GM19023 (cell line): ENCODE results near the gene KIAA1671.
"Not testable (repeated sequence)": the region's sequence is repeated elsewhere in the genome, so short reads cannot be mapped to it uniquely, and the experiment has no call there.

Source experiments
- ATAC-seq: cut with Tn5 transposase; IDR thresholded peaks from one replicate; pipeline ENCODE4 v1.9.1; 2021; ENCODE audit warnings: mild to moderate bottlenecking, moderate library complexity; ENCODE audit not compliant: unreplicated experiment

Gene KIAA1671

GRCh38 chr22:24951942-24952836 lies at the start of gene KIAA1671:
TSS of gene KIAA1671 (plus strand) at chr22:24952716. CDS start at chr22:25028000, 75,284 bp downstream.
- peak; percentile 79 for ATAC-seq

- ATAC-seq, result no peak
These were observed 46.6 kb upstream of the KIAA1671 start for GRCh38 chr22:24905909-24906308.

GRCh38 chr22:24907101-24907500 lies 45.4 kb upstream of the KIAA1671 start:
- ATAC-seq, result not testable (repeated sequence)

- ATAC-seq, result no peak
These were observed 32.5 kb upstream of the KIAA1671 start for GRCh38 chr22:24920029-24920428.

GRCh38 chr22:24925586-24926427 lies 26.7 kb upstream of the KIAA1671 start:
- ATAC-seq, result no peak

- no peak for ATAC-seq
These were observed 26.1 kb upstream of the KIAA1671 start for GRCh38 chr22:24926428-24926725.

GRCh38 chr22:24926849-24927579 lies 25.5 kb upstream of the KIAA1671 start:
- ATAC-seq, result no peak

GRCh38 chr22:24928322-24928721 lies 24.2 kb upstream of the KIAA1671 start:
- no peak for ATAC-seq

GRCh38 chr22:24930678-24931077 lies 21.8 kb upstream of the KIAA1671 start:
- ATAC-seq, result no peak

- ATAC-seq, result no peak
These were observed 16.6 kb upstream of the KIAA1671 start for GRCh38 chr22:24935771-24936483.

- ATAC-seq, result no peak
These were observed 15.4 kb upstream of the KIAA1671 start for GRCh38 chr22:24937114-24937513.

GRCh38 chr22:24938741-24939341 lies 13.7 kb upstream of the KIAA1671 start:
- no peak for ATAC-seq

GRCh38 chr22:24942301-24942700 lies 10.2 kb upstream of the KIAA1671 start:
- ATAC-seq, result no peak

GRCh38 chr22:24944217-24944937 lies 8.1 kb upstream of the KIAA1671 start:
- no peak for ATAC-seq

- no peak for ATAC-seq
These were observed 7.1 kb upstream of the KIAA1671 start for GRCh38 chr22:24945430-24945829.

- no peak for ATAC-seq
These were observed 5.1 kb upstream of the KIAA1671 start for GRCh38 chr22:24947383-24947782.

GRCh38 chr22:24947881-24948280 lies 4.6 kb upstream of the KIAA1671 start:
- no peak for ATAC-seq

GRCh38 chr22:24948356-24949202 lies 3.9 kb upstream of the KIAA1671 start:
- ATAC-seq, result no peak
